A204.1 (cell line): ENCODE data around the gene FAM135A.
A peak's percentile ranks its signal among the peaks of the same experiment; 100 is the strongest.
"Not testable (repeated sequence)": the region's sequence is repeated elsewhere in the genome, so short reads cannot be mapped to it uniquely, and the experiment has no call there.

Source experiments
- FAIRE-seq: peaks from 2 replicates; lab custom pipeline; 2012; peaks lifted over from hg19 to GRCh38; lab: Jason Lieb, UNC

FAM135A gene

GRCh38 chr6:70396796-70397729 lies 16.2 kb upstream of the FAM135A start:
- FAIRE-seq, result no peak

- no peak for FAIRE-seq
These were observed 14.3 kb upstream of the FAM135A start for GRCh38 chr6:70398783-70399728.

- FAIRE-seq, result peak; percentile 70
These were observed 8.7 kb upstream of the FAM135A start for GRCh38 chr6:70404658-70405057.

- no peak for FAIRE-seq
These were observed 4.1 kb upstream of the FAM135A start for GRCh38 chr6:70409216-70409615.

- FAIRE-seq, result no peak
These were observed 1.6 kb upstream of the FAM135A start for GRCh38 chr6:70411542-70412251.

- FAIRE-seq, result no peak
These were observed 825 bp upstream of the FAM135A start for GRCh38 chr6:70412252-70413113.

- FAIRE-seq, result no peak
These were observed 735 bp downstream of the FAM135A start for GRCh38 chr6:70413992-70414494.

- FAIRE-seq, result no peak
These were observed 1.5 kb downstream of the FAM135A start for GRCh38 chr6:70414813-70415212.

- no peak for FAIRE-seq
These were observed 1.9 kb downstream of the FAM135A start for GRCh38 chr6:70415247-70415646.

- no peak for FAIRE-seq
These were observed 2.4 kb downstream of the FAM135A start for GRCh38 chr6:70415660-70416059.

GRCh38 chr6:70421509-70421908 lies 8.2 kb downstream of the FAM135A start:
- no peak for FAIRE-seq

- no peak for FAIRE-seq
These were observed 10.2 kb downstream of the FAM135A start for GRCh38 chr6:70423189-70424134.

- no peak for FAIRE-seq
These were observed 11.0 kb downstream of the FAM135A start for GRCh38 chr6:70424291-70424690.

- FAIRE-seq, result no peak
These were observed 23.0 kb downstream of the FAM135A start for GRCh38 chr6:70436320-70436719.

- no peak for FAIRE-seq
These were observed 31.7 kb downstream of the FAM135A start for GRCh38 chr6:70445001-70445400.

- FAIRE-seq, result not testable (repeated sequence)
These were observed 34.2 kb downstream of the FAM135A start for GRCh38 chr6:70447343-70448070.

GRCh38 chr6:70453899-70454298 lies 40.6 kb downstream of the FAM135A start:
- not testable (repeated sequence) for FAIRE-seq

GRCh38 chr6:70456735-70457134 lies 43.4 kb downstream of the FAM135A start:
- FAIRE-seq, result no peak

- FAIRE-seq, result no peak
These were observed 45.9 kb downstream of the FAM135A start for GRCh38 chr6:70459235-70459634.
